HCT116 (cell line): ENCODE data around the gene ADGRB2. TPM values are rescaled to one million over a fixed set of nuclear protein-coding genes. Genes with fewer than 3 reads are reported as not detected.

Experiments
- ATAC-seq: fragments of 200-7000 bp; cut with Tn5 transposase; 2 replicates; pipeline ENCODE4 v1.9.1; 2020; ENCODE audit warnings: mild to moderate bottlenecking, moderate library complexity
- BruUV-seq: library from RNA; stranded (reverse); fragments of 400-500 nt; replicated peaks from 2 replicates; lab custom pipeline; 2021; lab: Mats Ljungman, UMichigan
- CTCF ChIA-PET: fragments of 300-600 bp; sonication (Branson Sonifier 250); formaldehyde crosslinking; loops from one replicate; lab custom pipeline; 2021; ENCODE audit warnings: antibody characterized with exemption; lab: Charles Lee
- POLR2A ChIA-PET: fragments of 300-600, 350-600 bp; sonication (Branson Sonifier 250); formaldehyde crosslinking; loops from one replicate; lab custom pipeline; 2021; ENCODE audit warnings: antibody characterized with exemption; lab: Charles Lee
- RAD21 ChIA-PET, 2 experiments: fragments of 300-600 bp; sonication (Branson Sonifier 250); formaldehyde crosslinking; loops; one replicate each; lab custom pipeline; 2023; ENCODE audit warnings: low total read pairs in 2 of 2; ENCODE audit not compliant: uncharacterized antibody in 2 of 2, unreplicated experiment in 2 of 2, low non-redundant PET in 1 of 2; lab: Charles Lee
- DNase-seq: peaks from one replicate; pipeline ENCODE4 v3.0.0-alpha.2; 2010; ENCODE audit warnings: low read depth, low spot score
- H2AFZ ChIP-seq: fragments of 200-600 bp; shearing (Covaris generic), sonication (generic); 2 replicates; pipeline ENCODE4 v1.6.1; 2017; ENCODE audit warnings: low read depth, mixed run types, mixed read lengths, antibody characterized with exemption, low read length; ENCODE audit not compliant: poor library complexity, severe bottlenecking
- H3K27ac ChIP-seq: 2 replicates; pipeline ENCODE4 v1.5.1; 2012; ENCODE audit warnings: low read depth, low read length
- H3K27me3 ChIP-seq: fragments of 200-600 bp; sonication (generic); 2 replicates; pipeline ENCODE4 v1.6.1; 2016; ENCODE audit warnings: mixed run types, low read length, mixed read lengths; ENCODE audit not compliant: insufficient read depth
- H3K36me3 ChIP-seq, 2 experiments: fragments of 200-500 bp in 1 of 2; fragments of 200-600 bp in 1 of 2; sonication (Bioruptor generic) in 1 of 2; sonication (generic) in 1 of 2; 2 replicates each; pipeline versions ENCODE4 v1.5.1 to v1.6.1; 2014 to 2016; ENCODE audit warnings: low read length in 2 of 2, inconsistent platforms in 1 of 2, mixed read lengths in 1 of 2, mixed run types in 1 of 2; ENCODE audit not compliant: insufficient read depth in 2 of 2, control insufficient read depth in 1 of 2
- H3K4me1 ChIP-seq, 2 experiments: fragments of 200-600 bp in 1 of 2; sonication (generic) in 1 of 2; 2 replicates each; pipeline versions ENCODE4 v1.5.1 to v1.6.1; 2012 to 2017; ENCODE audit warnings: low read length in 2 of 2, inconsistent platforms in 1 of 2, mild to moderate bottlenecking in 1 of 2, mixed read lengths in 1 of 2, mixed run types in 1 of 2, moderate library complexity in 1 of 2; ENCODE audit not compliant: insufficient read depth in 2 of 2, control insufficient read depth in 1 of 2
- H3K4me2 ChIP-seq: fragments of 200-600 bp; sonication (generic); 2 replicates; pipeline ENCODE4 v1.6.1; 2017; ENCODE audit warnings: mixed run types, low read length, mixed read lengths
- H3K4me3 ChIP-seq, 2 experiments: fragments of 200-600 bp in 1 of 2; sonication (generic) in 1 of 2; replicated peaks in 1 of 2; 2 replicates each; pipeline ENCODE4 v1.5.1; 2011 to 2016; ENCODE audit warnings: low read length in 2 of 2, control low read depth in 1 of 2, low read depth in 1 of 2, mild to moderate bottlenecking in 1 of 2, mixed read lengths in 1 of 2, mixed run types in 1 of 2
- H3K79me2 ChIP-seq: fragments of 200-600 bp; sonication (generic); 2 replicates; pipeline ENCODE4 v1.6.1; 2017; ENCODE audit warnings: mild to moderate bottlenecking, mixed run types, low read length, moderate library complexity, mixed read lengths; ENCODE audit not compliant: insufficient read depth
- H3K9ac ChIP-seq: fragments of 200-600 bp; sonication (generic); 2 replicates; pipeline ENCODE4 v1.6.1; 2016; ENCODE audit warnings: low read length, mixed read lengths
- H3K9me2 ChIP-seq: fragments of 200-600 bp; sonication (generic), shearing (Covaris generic); 2 replicates; pipeline ENCODE4 v1.6.1; 2017; ENCODE audit warnings: mixed run types, mild to moderate bottlenecking, moderate library complexity; ENCODE audit not compliant: insufficient read depth
- H3K9me3 ChIP-seq, 2 experiments: fragments of 200-500 bp in 1 of 2; fragments of 200-600 bp in 1 of 2; sonication (Bioruptor generic) in 1 of 2; sonication (generic) in 1 of 2; 2 replicates each; pipeline ENCODE4 v1.6.1; 2014 to 2017; ENCODE audit warnings: low read length in 2 of 2, mixed read lengths in 2 of 2, inconsistent platforms in 1 of 2, low read depth in 1 of 2, mild to moderate bottlenecking in 1 of 2, mixed run types in 1 of 2, moderate library complexity in 1 of 2; ENCODE audit not compliant: control insufficient read depth in 1 of 2, insufficient read depth in 1 of 2
- H4K20me1 ChIP-seq: fragments of 200-600 bp; sonication (generic), shearing (Covaris generic); 2 replicates; pipeline ENCODE4 v1.6.1; 2017; ENCODE audit warnings: mixed run types, mild to moderate bottlenecking, moderate library complexity; ENCODE audit not compliant: insufficient read depth
- CBX3 ChIP-seq: IDR thresholded peaks from 2 replicates; pipeline ENCODE4 v1.6.1; 2012; ENCODE audit warnings: low read depth
- ELF1 ChIP-seq: IDR thresholded peaks from 2 replicates; pipeline ENCODE4 v1.6.1; 2012; ENCODE audit warnings: low read depth, borderline replicate concordance
- EZH2 ChIP-seq: fragments of 200-600 bp; sonication (generic); IDR thresholded peaks from 2 replicates; pipeline ENCODE4 v1.6.1; 2017; ENCODE audit warnings: antibody characterized with exemption, mixed run types
- EZH2phosphoT487 ChIP-seq: fragments of 200-600 bp; IDR thresholded peaks from 2 replicates; pipeline ENCODE4 v1.6.1; 2018; ENCODE audit warnings: antibody characterized with exemption, borderline replicate concordance
- SRF ChIP-seq: IDR thresholded peaks from 2 replicates; pipeline ENCODE4 v1.6.1; 2012; ENCODE audit warnings: low read depth
- ZFX ChIP-seq: fragments of 450-650 bp; IDR thresholded peaks from 2 replicates; pipeline ENCODE4 v1.6.1; 2017
- intact Hi-C: fragments of 100-400 bp; cut with micrococcal nuclease; formaldehyde crosslinking; loops from 2 replicates; pipeline ENCODE4 v1.10.0; 2022
- total RNA-seq: library from RNA; stranded (reverse); gene quantifications from one replicate; pipeline ENCODE4 v1.2.1, GENCODE V29; 2021; ENCODE audit not compliant: unreplicated experiment
- TF ChIP-seq, protein P1 (sequence below): IDR thresholded peaks from 2 replicates; pipeline ENCODE4 v1.6.1; 2012
- TF ChIP-seq, protein P2 (sequence below): IDR thresholded peaks from 2 replicates; pipeline ENCODE4 v1.6.1; 2011; ENCODE audit warnings: mild to moderate bottlenecking, low read length, moderate library complexity; ENCODE audit not compliant: insufficient replicate concordance; ENCODE audit errors: extremely low read depth
- TF ChIP-seq, protein P3 (sequence below): IDR thresholded peaks from 2 replicates; pipeline ENCODE4 v1.6.1; 2012; ENCODE audit warnings: low read depth

Gene ADGRB2
- total RNA-seq, 1 experiment from 2014 or later = 10.1 TPM

DNA sequence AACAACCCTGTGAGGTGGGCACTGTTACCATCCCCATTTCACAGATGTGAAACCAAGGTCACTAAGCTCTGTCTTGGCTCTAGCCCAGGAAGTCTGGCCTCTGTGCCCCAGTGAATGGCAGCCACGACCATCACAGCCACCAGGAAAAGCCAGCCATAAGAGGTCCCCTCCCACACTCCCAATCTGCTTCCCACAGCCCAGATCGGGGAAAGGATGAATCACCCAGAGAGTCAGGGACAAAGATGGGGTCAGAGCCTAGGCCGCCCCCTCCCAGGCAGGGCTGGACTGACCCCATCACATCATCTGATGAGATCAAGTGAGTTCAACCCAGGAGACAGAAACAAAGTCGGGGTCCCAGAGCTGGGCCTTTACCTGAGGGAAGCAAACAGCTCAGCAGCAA is 37.4 kb downstream of the ADGRB2 start:
- Histone ChIP-seq H2AFZ (no peak overlapping the region), H3K4me3 (no peak overlapping the region), H3K9me2 (no peaks in the 10 kb centered on the region), H4K20me1 (no peaks in the 10 kb centered on the region), H3K9ac (no peak overlapping the region), H3K27me3 (no peaks in the 10 kb centered on the region), H3K9me3 (no peaks in the 10 kb centered on the region), H3K79me2 (no peaks in the 10 kb centered on the region), H3K4me2 (no peak overlapping the region), H3K27ac (no peak overlapping the region), H3K4me1 (no peaks in the 10 kb centered on the region; a peak in 1 of 4 replicates), H3K36me3 (no peaks in the 10 kb centered on the region; a peak in 1 of 4 replicates)
- ATAC-seq (no peak), DNase-seq (no peak)
- ChIA-PET RAD21 (no interaction called here), CTCF (interaction anchor here (1.2 to 2.5 kb wide), 2 partner anchors 12 to 19 kb away, joined by 3 to 14 read pairs; no protein-coding TSS in a partner anchor), POLR2A (no interaction called here)
- no TSS peak for BruUV-seq
- intact Hi-C loops = no loop called here
- TF ChIP-seq, protein P1, sequence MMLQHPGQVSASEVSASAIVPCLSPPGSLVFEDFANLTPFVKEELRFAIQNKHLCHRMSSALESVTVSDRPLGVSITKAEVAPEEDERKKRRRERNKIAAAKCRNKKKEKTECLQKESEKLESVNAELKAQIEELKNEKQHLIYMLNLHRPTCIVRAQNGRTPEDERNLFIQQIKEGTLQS = no peak
- TF ChIP-seq ELF1 (no peak), EZH2phosphoT487 (no peak), ZFX (no peak), CBX3 (no peak), EZH2 (no peak), SRF (no peak)
- TF ChIP-seq, protein P2, sequence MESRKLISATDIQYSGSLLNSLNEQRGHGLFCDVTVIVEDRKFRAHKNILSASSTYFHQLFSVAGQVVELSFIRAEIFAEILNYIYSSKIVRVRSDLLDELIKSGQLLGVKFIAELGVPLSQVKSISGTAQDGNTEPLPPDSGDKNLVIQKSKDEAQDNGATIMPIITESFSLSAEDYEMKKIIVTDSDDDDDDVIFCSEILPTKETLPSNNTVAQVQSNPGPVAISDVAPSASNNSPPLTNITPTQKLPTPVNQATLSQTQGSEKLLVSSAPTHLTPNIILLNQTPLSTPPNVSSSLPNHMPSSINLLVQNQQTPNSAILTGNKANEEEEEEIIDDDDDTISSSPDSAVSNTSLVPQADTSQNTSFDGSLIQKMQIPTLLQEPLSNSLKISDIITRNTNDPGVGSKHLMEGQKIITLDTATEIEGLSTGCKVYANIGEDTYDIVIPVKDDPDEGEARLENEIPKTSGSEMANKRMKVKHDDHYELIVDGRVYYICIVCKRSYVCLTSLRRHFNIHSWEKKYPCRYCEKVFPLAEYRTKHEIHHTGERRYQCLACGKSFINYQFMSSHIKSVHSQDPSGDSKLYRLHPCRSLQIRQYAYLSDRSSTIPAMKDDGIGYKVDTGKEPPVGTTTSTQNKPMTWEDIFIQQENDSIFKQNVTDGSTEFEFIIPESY = no peak
- TF ChIP-seq, protein P3, sequence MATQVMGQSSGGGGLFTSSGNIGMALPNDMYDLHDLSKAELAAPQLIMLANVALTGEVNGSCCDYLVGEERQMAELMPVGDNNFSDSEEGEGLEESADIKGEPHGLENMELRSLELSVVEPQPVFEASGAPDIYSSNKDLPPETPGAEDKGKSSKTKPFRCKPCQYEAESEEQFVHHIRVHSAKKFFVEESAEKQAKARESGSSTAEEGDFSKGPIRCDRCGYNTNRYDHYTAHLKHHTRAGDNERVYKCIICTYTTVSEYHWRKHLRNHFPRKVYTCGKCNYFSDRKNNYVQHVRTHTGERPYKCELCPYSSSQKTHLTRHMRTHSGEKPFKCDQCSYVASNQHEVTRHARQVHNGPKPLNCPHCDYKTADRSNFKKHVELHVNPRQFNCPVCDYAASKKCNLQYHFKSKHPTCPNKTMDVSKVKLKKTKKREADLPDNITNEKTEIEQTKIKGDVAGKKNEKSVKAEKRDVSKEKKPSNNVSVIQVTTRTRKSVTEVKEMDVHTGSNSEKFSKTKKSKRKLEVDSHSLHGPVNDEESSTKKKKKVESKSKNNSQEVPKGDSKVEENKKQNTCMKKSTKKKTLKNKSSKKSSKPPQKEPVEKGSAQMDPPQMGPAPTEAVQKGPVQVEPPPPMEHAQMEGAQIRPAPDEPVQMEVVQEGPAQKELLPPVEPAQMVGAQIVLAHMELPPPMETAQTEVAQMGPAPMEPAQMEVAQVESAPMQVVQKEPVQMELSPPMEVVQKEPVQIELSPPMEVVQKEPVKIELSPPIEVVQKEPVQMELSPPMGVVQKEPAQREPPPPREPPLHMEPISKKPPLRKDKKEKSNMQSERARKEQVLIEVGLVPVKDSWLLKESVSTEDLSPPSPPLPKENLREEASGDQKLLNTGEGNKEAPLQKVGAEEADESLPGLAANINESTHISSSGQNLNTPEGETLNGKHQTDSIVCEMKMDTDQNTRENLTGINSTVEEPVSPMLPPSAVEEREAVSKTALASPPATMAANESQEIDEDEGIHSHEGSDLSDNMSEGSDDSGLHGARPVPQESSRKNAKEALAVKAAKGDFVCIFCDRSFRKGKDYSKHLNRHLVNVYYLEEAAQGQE = no peak
